ENCODE measurements around the gene WFS1.

DNA sequence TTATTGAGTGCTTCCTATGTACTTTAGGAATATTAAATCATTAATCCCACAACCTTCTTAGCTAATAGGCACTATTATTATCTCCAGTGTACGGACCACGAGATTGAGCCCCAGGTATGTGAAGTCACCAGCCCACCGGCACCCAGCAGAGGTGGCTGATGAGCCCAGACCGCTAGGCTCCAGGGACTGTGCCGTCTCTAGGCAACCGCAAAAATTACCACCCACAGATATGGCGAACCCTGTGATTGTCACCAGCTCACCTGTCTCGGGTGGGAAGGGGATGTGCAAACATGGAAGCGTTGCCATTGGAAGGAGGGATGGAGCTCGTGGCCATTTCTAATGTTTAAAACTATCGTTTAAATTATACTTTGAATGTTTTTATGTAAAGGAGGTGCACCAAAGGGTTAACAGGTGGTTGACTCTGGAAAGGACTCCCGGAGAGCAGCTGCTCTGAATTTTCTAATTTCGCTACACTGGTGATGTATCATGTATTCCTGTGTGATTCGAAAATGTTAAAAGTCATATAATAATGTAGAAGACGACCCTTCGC, 48.3 kb upstream of the WFS1 start:
- TF ChIP-seq, protein P1, sequence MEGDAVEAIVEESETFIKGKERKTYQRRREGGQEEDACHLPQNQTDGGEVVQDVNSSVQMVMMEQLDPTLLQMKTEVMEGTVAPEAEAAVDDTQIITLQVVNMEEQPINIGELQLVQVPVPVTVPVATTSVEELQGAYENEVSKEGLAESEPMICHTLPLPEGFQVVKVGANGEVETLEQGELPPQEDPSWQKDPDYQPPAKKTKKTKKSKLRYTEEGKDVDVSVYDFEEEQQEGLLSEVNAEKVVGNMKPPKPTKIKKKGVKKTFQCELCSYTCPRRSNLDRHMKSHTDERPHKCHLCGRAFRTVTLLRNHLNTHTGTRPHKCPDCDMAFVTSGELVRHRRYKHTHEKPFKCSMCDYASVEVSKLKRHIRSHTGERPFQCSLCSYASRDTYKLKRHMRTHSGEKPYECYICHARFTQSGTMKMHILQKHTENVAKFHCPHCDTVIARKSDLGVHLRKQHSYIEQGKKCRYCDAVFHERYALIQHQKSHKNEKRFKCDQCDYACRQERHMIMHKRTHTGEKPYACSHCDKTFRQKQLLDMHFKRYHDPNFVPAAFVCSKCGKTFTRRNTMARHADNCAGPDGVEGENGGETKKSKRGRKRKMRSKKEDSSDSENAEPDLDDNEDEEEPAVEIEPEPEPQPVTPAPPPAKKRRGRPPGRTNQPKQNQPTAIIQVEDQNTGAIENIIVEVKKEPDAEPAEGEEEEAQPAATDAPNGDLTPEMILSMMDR (IDR thresholded peaks at IDR 0.05; ENCODE audit: low read length) = no peak
- no peak for TF ChIP-seq EZH2 (optimal IDR thresholded peaks at IDR 0.05; ENCODE audit: low read depth, low read length)
